GM11168 (cell line): ENCODE results near the gene TNFRSF21.
"Not testable (repeated sequence)": the region's sequence is repeated elsewhere in the genome, so short reads cannot be mapped to it uniquely, and the experiment has no call there.

Source experiments
- in situ Hi-C: fragments of 300-500 bp; cut with MboI; formaldehyde crosslinking; loops from one replicate; pipeline ENCODE4 v1.12.0; 2022; ENCODE audit warnings: low sequenced_read_pairs; ENCODE audit not compliant: unreplicated experiment

Gene TNFRSF21

GRCh38 chr6:47235964-47236760 is 73.5 kb downstream of the TNFRSF21 start:
- in situ Hi-C loops = no loop called here

DNA sequence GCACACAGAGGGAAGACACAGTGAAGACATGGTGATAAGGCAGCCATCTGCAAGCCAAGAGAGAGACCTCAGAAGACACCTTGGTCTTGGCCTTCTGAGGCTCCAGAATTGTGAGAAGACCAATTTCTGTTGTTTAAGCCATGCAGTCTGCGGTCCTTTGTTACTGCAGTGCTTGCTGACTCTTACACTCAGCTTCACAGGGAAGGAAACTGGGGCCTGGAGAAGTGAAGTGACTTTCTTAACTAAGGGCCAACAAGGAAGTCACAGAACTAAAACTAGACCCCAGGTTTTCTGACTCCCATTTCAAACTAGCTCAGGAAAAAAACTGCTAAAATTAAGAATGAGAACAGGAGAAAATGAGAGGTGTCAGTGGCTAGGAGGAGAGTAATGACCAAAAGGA is 74.3 kb downstream of the TNFRSF21 start:
- in situ Hi-C loops = no loop called here

DNA sequence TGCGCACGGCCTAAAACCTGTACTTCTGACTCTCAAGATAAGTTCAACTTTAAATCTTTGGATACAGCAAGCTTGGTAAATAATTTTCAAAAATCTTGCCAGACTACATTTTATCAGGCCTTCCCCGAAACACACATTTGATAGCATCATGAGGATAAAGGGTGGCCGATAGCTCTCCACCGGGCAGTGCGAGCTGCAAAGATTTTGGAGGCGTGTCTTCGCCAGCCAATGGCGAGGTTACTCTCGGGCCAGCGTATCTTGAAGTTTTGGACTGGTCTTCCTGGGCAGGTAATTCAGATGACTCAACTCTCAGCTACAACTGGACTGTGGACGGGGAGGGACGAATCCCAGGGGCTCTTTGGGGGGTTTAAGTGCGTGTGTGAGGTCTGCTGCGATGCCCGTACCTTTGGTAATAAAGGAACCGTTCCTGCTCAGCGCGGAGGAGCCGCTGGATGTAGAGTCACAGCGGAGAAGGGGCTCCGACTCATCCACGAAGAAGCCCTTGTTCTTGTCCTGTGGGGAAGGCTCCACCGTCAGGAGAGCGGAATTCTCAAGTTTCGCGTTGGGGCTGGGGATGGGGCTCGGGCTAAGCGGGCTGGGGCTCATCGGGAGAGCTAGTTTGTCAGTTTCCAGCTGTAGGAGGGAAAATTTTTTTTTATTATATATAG is 75.3 kb downstream of the TNFRSF21 start:
- in situ Hi-C loops = no loop called here

GRCh38 chr6:47231151-47231550 is 78.6 kb downstream of the TNFRSF21 start:
- in situ Hi-C loops = no loop called here

DNA sequence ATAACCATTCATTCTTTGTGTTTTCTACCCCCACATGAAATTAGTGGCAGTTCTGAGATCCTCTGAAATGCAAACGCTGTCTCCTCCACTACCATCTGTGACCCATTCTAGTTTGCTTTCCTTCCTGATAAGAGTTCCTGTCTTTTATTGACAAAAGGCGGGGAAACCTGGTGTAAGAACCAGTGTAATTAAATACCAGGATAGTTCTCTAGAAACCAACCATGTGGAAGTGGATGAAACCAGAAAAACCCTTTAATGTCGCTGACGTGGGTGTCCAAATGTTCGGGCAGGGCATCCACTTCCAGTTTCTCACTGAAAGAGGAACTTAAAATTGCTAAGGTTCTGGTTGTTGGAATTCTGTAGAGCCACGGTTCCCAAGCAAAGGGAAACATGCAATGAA is 79.1 kb downstream of the TNFRSF21 start:
- in situ Hi-C loops = no loop called here

- in situ Hi-C loops = no loop called here
Measured at GRCh38 chr6:47229255-47229654, 80.5 kb downstream of the TNFRSF21 start.

- in situ Hi-C loops = not testable (repeated sequence)
Measured at GRCh38 chr6:47228093-47228492, 81.6 kb downstream of the TNFRSF21 start.

DNA sequence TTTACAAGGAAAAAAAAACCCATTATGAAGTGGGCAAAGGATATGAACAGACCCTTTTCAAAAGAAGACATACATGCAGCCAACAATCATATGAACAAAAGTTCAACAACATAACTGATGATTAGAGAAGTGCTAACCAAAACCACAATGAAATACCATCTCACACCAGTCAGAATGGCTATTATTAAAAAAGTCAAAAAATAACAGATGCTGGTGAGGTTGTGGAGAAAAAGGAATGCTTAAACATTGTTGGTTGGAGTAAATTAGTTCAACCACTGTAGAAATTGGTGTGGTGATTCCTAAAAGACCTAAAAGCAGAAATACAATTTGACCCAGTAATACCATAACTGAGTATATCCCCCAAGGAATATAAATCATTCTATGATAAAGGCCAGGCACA is 86.5 kb downstream of the TNFRSF21 start:
- in situ Hi-C loops = not testable (repeated sequence)

- in situ Hi-C loops = no loop called here
Measured at GRCh38 chr6:47221565-47221964, 88.1 kb downstream of the TNFRSF21 start.

- in situ Hi-C loops = no loop called here
Measured at GRCh38 chr6:47209632-47210031, 100.1 kb downstream of the TNFRSF21 start.

- in situ Hi-C loops = no loop called here
Measured at GRCh38 chr6:47207261-47207660, 102.4 kb downstream of the TNFRSF21 start.

DNA sequence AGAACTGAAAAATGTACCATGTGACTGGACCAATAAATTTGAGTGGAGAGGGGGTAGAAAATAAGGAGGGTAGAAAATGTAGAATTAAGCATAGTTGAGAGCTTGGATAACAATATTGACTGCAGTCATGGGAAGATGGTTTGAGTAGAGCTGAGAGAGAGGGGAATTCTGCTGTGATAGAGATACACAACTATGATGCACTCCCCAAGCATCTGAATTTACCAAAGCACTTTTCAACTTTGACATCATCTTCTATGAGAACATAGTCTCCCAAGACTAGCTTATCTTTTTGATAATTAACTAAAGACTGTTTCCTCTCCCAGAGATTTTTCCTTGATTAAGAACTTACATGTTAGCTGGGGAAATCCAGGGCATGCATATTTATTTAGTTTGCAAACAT is 103.1 kb downstream of the TNFRSF21 start:
- in situ Hi-C loops = no loop called here

DNA sequence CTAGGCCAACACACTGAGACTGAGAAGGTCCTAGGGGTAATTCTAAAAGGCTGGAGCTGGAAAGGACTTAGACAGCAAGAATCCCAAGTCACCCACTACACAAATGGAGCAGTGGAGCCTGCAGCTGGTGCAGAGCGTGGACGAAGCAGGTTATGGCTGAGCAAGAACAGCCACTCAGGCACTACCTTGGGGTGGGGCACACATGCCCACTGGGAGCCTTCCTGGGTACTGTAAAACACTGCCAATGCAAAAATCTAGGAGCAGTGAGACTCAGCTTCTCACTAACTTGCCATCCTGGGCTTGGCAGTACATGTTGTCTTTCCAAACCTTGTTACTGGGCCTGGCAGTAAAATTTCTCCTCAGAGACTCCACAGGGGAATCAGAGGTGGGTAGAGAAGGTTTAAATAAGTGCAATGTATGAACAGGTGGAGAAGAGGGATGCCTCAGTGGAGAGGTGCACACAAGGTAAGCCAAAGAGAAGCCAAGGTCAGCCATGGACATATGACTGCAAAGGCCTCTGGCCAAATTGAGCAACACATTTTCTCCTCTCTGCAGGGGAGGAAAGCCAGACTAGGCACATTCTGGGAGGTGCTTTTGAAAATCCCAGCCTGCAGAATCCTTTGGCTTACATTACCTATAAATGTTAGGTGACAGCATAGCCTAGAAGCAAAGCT is 105.6 kb downstream of the TNFRSF21 start:
- in situ Hi-C loops = no loop called here

DNA sequence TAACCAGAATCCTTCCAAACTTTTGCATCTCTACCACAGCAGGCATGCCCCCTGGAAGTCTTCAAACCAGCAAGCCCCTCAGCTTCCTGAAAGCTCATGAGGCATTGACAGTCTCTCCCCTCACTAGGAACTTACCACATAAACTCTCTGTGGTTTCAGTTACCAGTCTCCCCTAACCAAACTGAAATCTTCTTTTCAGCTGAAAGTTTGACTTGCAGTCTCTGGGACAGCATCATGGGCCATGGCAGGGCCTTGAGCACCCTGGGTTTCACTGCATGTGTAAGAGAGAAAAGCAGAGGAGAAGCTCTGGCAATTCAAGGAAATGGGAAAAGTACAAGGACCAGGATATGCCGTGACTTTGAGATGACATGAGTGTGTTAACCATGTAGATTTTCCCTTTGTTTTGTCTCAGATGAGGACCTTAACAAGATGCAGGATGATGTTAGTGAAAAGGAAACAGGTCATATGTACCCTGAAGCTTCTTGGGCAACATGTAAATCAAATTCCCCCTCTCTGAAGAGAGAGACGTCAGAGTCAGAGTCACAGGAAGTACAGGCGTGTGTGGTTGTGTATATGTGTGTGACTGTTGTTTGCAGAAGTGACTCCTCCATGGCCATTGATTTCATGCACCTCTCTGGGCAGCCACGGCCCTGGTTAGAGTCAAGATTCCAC is 106.3 kb downstream of the TNFRSF21 start:
- in situ Hi-C loops = no loop called here

GRCh38 chr6:47202644-47203205 is 107.0 kb downstream of the TNFRSF21 start:
- in situ Hi-C loops = no loop called here

GRCh38 chr6:47200536-47201334 is 109.0 kb downstream of the TNFRSF21 start:
- in situ Hi-C loops = no loop called here

DNA sequence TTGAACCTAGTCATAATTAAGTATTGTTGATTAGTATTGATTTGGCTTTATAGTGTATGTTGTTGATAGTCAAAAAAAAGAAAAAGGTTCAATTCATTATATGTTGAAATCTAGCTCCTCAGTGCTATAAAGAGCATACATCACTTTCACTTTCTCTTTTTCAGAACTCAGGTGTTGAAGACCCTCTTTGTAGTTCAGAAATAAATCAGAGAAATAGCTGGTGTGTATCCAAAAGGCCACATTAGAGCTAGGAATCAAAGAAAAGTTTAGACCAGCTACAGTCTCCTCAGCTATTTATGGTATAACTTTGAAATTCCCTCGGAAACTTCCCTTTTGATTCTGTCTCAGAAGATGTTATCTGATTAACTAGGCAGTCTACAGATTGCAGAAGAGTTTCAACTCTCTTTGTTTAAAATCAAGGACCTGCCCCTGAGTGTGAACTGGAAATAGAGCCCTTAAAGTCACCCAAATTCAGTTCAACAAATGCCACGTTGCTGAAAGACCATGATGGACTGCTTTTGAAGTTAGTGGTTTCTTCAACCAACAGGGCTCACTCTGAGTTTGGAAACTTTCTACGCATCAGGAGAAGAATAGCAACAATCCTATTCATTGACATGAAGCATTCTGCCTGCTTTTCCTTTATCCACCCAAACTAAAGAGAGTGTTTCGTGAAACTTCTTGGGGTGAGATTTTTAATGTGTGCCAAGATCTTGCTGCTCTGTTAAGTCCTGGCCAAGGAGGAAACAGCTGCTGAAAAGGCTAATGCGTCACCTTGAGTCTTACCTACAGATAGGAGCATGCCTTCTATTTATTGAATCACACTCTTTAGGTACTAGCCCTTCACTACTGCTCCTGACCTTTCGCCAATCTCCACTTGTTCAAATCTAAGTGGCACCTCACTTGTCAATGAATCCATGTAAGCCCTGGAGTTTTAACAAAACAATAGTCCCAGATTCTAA is 111.7 kb downstream of the TNFRSF21 start:
- in situ Hi-C loops = no loop called here

- in situ Hi-C loops = no loop called here
Measured at GRCh38 chr6:47196113-47196512, 113.6 kb downstream of the TNFRSF21 start.
